Adrenal gland (tissue), 5 donors: ENCODE measurements around the gene ZNF552.

ENCODE experiments used
- CTCF ChIP-seq, 6 experiments: fragments of 450-650 bp in 4 of 6; fragments of 200-600 bp in 2 of 6; sonication (generic) in 1 of 6; IDR thresholded peaks; 1 replicate in 5 of 6; 2 replicates in 1 of 6; pipeline versions ENCODE4 v1.5.1 to v1.8.0; 2016 to 2021; ENCODE audit warnings: antibody characterized with exemption in 6 of 6, mild to moderate bottlenecking in 2 of 6, moderate library complexity in 1 of 6
- POLR2A ChIP-seq, 2 donors: fragments of 450-650 bp; IDR thresholded peaks; one replicate each; pipeline ENCODE4 v1.6.1; 2017; ENCODE audit warnings: antibody characterized with exemption in 2 of 2, mild to moderate bottlenecking in 2 of 2, moderate library complexity in 1 of 2
- donor health status: DM: no; HTN: no; CAD: no.

- TF ChIP-seq CTCF (IDR thresholded peaks at IDR 0.05): no peak
- TF ChIP-seq POLR2A (IDR thresholded peaks at IDR 0.05): no peak
Measured at GRCh38 chr19:57816652-57817051, 1.9 kb upstream of the ZNF552 start.
